Stimulated activated naive CD4-positive, alpha-beta T cell treated with Interleukin-2 at 50 U/mL for 16 hours (primary cell): ENCODE results near the gene STAP1.
"Not testable (repeated sequence)": the region's sequence is repeated elsewhere in the genome, so short reads cannot be mapped to it uniquely, and the experiment has no call there.

Experiments
- DNase-seq: peaks from one replicate; lab custom pipeline; 2025; lab: John Stamatoyannopoulos, UW

Gene STAP1

GRCh38 chr4:67624939-67625338, 66.4 kb downstream of the STAP1 start:
- no peak for DNase-seq

DNA sequence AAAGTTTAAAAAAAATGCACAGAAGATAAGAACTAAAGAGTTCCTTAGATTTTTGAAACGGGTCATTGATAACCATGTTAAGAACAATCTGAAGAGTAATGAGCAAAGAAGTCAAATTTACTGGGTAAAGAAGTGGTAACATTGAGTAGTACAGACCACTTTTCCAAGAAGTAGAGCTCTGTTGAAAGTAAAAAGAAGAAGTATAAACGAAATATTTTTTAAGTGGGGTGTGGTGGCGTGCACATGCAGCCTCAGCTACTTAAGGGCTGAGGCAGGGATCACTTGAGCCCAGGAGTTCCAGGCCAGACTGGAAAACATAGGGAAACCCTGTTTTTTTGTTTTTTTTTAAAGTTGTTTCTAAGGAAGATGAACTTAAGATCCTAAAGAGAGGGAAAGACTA, 74.0 kb downstream of the STAP1 start:
- DNase-seq: no peak

- DNase-seq: no peak
Measured at GRCh38 chr4:67634741-67635140, 76.2 kb downstream of the STAP1 start.

GRCh38 chr4:67635331-67635730, 76.8 kb downstream of the STAP1 start:
- no peak for DNase-seq

DNA sequence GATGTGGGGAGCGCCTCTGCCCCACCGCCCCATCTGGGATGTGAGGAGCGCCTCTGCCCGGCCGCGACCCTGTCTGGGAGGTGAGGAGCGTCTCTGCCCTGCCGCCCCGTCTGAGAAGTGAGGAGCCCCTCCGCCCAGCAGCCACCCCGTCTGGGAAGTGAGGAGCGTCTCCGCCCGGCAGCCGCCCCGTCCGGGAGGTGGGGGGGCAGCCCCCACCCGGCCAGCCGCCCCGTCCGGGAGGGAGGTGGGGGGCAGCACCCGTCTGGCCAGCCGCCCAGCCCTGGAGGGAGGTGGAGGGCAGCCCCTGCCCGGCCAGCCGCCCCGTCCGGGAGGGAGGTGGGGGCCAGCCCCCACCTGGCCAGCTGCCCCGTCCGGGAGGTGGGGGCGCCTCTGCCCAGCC, 78.5 kb downstream of the STAP1 start:
- not testable (repeated sequence) for DNase-seq

GRCh38 chr4:67638136-67638535, 79.6 kb downstream of the STAP1 start:
- DNase-seq: no peak

- no peak for DNase-seq
Measured at GRCh38 chr4:67651536-67651935, 93.0 kb downstream of the STAP1 start.
